HG03571 (cell line): Measurements from ENCODE around the gene SLC39A6.
"Not testable (repeated sequence)": the region's sequence is repeated elsewhere in the genome, so short reads cannot be mapped to it uniquely, and the experiment has no call there.

ENCODE experiments used
- ATAC-seq: cut with Tn5 transposase; IDR thresholded peaks from one replicate; pipeline ENCODE4 v1.9.1; 2021; ENCODE audit not compliant: unreplicated experiment

Gene SLC39A6

DNA sequence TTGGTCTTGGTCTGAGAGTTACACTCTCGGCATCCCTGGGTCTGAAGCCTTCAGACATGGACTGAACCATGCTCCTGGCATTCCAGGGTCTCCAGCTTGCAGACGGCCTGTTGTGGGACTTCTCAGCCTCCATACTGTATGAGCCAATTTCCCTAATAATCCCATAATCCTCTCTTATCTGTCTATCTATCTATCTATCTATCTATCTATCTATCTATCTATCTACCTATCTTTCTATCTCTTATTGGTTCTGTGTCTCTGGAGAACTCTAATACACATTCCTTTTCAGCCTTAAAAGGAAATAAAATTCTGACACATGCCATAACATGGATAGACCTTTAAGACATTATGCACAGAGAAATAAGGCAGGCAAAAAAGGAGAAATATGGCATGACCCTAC lies 24.4 kb downstream of the SLC39A6 start:
- no peak for ATAC-seq

DNA sequence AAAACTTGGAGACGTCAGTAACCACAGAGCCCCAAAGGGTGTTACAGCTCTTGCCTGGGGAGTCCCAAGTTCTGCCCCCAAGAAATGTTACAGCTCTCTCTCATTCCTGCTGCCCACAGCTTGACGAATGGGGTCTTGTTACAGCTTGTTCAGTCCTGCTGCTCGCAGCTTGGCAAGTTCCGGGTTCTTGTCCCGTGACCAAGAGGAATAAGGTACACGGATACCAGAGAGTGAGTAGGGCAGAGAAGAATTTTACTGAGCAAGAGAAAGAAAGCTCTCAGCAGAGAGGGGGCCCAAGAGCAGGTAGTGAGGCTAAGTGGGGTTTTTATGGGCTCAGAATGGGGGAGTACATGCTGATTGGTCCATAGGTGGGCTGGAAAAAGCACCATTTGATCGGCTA lies 27.2 kb downstream of the SLC39A6 start:
- no peak for ATAC-seq

DNA sequence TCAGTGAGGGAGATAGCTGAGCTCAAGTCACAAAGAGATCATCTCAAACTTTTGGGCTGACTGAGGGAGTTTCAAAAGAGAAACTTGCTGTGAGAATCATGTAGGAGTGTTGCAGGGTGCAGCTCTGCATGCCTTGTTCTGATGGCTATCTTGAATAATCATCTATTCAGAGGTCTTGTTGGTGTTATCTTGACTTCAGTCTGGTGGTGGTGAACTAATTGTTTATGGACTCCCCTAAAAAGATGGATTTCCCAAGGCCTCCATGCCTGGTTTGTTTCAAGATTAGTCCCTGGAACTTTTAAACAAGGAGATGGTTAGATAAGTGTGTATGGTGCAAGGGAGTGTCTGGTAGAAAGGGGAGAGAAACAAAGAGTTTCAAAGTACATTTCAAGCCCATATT lies 29.8 kb downstream of the SLC39A6 start:
- no peak for ATAC-seq

DNA sequence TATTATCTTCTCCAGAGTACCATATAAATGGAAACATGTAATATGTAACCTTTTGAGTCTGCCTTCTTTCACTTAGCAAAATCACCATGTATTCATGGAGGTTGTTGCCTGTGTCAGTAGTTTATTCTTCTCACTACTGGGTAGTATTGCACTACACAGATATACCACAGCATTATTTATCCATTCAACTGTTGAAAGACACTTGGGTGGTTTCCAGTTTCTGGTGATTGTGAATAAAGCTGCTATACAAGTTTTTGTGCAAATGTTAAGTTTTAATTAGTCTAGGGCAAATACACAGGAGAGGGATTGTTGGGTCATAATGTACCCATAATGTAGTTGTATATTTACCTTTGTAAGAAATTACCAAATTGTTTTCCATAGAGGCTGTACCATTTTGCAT lies 32.2 kb downstream of the SLC39A6 start:
- no peak for ATAC-seq

DNA sequence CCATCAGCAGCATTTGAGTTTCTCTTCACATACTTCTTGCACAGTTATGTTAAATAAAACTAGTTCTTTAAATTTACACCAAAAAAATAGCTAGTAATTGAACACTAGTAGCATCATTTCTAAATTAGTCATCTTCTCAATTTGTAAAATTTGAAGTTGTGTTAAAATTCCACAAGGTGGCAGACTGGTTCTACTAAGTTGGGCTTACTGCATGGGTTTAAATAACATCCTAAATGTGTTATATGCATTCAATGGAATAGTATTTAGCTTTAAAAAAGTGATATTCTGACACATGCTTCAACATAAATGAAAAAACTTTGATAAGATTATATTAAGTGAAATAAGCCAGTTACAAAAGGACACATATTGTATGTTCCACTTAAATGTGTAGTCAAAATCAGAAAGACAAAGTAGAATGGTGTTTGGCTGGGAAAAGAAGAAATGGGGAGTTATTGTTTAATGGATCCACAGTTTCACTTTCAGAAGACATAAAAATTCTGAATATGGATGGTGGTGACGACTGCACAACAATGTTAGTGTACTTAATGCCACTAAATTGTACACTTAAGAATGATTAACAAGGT lies 33.1 kb downstream of the SLC39A6 start:
- no peak for ATAC-seq

DNA sequence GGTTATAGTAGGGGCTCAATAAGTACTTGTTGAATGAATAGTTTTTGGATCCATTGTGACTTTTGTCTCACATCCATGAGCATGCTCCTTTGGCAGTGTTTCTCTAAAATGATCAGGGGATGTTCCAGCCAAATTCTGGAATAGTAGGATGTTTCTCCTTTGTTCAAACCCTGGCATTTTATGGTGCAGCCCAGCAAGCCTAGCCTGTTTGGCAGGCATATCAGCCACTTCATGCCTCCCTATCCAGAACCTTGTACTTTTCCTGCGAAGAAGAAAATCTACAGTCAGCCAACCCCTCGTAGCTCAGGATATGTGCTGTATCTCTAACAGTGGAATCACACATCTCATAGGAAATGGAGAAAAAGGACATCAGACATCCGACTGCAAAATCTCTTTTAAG lies 34.7 kb downstream of the SLC39A6 start:
- no peak for ATAC-seq

DNA sequence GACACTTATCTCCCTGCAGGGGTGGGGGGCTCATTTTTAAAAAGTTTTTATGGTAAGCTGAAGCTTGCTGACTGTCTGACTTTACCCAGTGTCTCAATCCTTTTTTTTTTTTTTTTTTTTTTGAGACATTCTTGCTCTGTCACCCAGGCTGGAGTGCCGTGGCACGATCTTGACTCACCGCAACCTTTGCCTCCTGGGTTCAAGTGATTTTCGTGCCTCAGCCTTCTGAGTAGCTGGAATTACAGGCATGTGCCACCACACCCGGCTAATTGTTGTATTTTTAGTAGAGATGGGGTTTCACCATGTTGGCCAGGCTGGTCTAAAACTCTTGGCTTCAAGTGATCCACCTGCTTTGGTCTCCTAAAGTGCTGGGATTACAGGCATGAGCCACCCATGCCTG lies 37.0 kb downstream of the SLC39A6 start:
- ATAC-seq, result not testable (repeated sequence)

DNA sequence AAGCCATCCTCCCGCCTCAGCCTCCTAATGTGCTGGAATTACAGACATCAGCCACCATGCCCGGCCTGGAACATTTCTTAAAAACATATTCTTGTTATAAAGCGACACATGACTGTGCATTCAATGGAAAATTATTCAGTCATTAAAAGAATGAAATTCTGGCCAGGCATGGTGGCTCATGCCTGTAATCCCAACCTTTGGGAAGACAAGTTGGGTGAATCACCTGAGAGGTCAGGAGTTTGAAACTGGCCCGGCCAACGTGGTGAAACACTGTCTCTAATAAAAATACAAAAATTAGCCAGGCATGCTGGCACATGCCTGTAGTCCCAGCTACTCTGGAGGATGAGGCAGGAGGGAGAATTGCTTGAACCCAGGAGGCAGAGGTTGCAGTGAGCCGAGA lies 40.1 kb downstream of the SLC39A6 start:
- no peak for ATAC-seq

DNA sequence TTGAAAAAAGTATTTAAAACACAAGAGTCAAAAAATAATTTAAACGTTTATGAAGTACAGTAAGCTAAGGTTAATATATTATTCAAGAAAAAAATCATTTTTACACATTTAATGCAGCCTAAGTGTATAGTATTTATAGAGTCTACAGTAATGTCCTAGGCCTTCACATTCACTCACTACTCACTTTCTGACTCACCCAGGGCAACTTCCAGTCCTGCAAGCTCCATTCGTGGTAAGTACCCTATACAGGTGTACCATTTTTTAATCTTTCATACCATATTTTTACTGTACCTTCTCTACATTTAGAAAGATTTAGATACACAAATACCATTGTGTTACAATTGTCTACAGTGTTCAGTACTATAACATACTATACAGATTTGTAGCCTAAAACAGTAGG lies 40.9 kb downstream of the SLC39A6 start:
- no peak for ATAC-seq

DNA sequence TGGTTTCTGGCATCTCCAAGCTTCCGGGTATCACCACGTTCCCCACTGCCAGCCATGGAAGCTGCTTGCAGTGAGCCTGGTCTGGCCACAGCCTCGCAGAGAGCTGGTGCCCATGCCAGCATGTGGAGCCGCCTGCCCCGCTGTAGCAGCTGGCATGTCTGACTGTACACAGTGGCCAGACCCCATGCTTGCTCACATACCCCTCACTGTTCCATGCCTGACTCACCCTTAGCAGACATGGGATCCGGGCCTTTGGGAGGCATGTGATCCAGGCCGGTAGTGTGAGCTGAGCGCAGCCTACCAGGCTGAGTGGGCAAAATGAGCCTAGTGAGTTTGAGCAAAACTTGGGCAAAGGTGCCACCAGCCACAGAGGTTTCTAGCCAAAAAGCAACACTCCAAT lies 43.0 kb downstream of the SLC39A6 start:
- ATAC-seq, result no peak

DNA sequence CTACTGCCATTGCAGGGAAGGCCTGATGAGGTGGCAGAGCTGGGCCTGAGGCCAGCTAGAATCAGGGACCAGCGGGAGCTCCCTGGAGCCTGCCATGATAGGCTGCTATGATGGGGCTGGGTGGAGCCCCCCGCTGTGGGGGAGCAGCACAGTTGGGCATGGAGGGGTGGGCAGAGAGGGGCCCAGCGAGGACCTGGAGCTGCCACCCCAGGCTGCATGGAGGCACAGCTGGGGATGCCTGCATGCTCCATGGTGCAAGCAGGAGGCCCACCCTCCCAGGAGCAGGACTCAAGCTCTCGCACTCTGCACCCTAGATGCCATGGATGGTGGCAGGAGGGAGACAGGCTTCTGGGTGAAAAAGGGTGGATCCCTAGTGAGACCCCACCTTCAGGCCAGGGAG lies 43.9 kb downstream of the SLC39A6 start:
- ATAC-seq, result no peak

DNA sequence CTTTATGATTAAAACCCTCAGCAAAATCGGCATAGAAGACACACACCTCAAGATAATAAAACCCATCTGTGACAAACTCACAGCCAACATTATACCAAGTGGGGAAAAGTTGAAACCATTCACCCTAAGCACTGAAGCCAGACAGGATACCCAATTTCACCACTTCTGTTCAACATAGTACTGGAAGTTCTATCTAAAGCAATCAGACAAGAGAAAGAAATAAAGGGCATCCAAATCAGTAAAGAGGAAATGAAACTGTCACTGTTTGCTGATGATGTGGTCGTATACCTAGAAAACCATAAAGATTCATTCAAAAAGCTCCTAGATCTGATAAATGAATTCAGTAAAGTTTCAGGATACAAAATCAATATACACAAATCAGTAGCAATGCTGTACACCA lies 45.4 kb downstream of the SLC39A6 start:
- ATAC-seq, result no peak

DNA sequence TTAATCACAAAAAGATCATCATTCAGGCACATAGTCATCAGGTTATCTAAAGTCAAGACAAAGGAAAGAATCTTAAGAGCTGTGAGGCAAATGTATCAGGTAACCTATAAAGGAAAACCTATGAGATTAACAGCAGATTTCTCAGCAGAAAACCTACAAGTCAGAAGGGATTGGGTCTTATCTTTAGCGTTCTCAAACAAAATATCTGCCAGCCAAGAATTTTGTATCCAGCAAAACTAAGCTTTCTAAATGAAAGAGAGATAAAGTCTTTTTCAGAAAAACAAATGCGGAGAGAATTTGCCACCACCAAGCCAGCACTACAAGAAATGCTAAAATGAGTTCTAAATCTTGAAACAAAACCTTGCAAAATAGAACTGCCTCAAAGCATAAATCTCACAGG lies 48.0 kb downstream of the SLC39A6 start:
- not testable (repeated sequence) for ATAC-seq

DNA sequence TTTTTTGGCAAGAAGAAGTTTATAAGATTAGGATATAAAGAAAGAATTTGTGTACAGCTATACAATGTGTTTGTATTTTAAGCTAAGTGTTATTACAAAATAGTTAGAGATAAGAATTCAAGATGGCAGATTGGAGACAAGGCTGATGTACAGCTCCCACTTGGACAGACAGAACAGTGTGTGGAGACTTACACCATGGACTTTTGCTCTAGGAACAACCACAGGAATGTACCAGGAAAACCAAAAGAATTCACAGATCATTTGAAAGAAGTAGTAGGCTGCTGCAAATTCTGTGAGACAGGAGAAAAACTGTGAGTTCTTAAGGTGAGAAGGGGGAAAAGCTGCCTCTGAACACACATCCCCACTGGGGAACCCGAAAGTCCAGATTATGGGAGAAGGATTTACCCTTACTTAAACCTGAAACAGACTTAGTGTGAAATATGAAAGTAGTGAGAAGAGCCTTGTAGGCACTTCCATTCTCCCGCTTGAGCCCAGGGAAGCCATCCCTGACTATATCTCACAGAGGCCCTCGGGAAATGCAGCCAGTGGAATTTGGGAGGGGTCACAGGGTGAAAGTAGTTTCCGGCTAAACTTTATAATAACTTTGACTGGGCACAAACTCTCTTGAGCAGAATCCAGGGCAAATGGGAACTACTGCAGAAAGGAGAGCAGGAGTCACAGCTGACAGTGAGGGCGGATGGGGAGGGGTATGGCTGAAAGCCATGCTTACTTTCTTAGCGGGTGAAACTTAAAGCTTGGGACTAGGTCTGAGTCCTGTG lies 50.2 kb downstream of the SLC39A6 start:
- no peak for ATAC-seq

DNA sequence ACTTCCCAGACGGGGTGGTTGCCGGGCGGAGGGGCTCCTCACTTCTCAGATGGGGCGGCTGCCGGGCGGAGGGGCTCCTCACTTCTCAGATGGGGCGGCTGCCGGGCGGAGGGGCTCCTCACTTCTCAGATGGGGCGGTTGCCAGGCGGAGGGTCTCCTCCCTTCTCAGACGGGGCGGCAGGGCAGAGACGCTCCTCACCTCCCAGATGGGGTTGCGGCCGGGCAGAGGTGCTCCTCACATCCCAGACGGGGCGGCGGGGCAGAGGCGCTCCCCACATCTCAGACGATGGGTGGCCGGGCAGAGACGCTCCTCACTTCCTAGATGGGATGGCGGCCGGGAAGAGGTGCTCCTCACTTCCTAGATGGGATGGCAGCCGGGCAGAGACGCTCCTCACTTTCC lies 51.4 kb downstream of the SLC39A6 start:
- not testable (repeated sequence) for ATAC-seq

DNA sequence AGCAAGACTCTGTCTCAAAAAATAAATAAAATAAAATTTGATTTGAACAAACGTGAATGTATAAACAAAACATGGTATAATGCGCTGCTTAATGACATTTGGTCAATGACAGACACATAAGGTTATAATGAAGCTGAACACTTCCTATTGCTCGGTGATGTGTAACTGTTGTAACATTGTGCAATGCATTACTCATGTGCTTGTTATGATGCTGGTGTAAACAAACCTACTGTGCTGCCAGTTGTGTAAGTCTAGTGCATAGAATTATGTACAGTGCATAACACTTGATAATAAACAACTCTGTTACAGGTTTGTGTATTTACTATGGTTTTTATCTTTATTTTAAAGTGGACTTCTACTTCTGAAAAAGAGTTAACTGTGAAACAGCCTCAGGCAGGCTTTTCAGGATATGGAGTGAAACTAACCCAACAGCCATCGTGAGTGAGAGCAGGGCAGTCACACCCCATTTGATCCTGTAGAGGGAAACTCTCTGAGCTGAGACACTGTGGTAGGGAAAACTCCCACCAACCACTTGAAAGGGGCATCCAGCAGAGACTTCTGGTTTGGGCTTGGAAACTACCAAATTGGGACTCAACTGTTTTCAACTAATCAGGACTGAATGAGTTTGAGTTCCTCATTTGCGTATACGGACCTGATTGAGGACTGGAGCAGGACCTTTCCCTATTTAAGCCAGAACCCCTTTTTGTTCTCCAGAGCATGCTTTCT lies 53.1 kb downstream of the SLC39A6 start:
- no peak for ATAC-seq

DNA sequence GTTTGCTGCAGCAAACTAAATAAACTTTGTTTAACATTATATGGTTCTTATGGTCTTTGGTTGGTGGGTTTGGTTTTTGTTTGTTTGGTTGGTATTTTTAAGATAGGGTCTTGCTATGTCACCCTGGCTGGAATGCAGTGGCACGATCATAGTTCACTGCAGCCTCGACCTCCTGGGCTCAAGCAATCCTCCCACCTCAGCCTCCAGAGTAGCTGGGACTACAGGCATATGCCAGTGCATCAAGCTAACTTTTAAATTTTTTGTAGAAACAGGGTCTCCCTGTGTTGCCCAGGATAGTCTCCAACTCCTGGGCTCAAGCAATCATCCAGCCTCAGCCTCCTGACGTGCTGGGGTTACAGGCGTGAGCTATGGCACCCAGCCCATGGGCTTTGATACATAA lies 54.7 kb downstream of the SLC39A6 start:
- ATAC-seq, result no peak

DNA sequence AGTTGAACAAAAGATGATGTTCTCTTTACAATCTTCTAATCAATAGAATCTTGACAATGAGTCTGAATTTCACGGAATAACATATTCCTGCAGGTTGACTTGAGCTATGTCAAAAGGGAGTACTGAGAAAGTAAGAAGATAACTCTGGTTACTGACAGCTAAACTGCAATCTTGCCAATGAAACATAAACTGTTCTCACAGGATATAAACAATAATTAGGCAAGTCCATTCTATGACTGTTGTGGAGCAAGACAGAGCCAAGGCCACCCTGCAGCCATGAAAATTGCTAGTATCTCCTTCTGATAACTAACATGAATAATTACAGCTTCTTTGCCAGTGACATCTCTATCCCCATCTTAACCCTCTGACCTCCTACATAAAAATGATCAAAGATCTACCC lies 55.5 kb downstream of the SLC39A6 start:
- ATAC-seq, result no peak

DNA sequence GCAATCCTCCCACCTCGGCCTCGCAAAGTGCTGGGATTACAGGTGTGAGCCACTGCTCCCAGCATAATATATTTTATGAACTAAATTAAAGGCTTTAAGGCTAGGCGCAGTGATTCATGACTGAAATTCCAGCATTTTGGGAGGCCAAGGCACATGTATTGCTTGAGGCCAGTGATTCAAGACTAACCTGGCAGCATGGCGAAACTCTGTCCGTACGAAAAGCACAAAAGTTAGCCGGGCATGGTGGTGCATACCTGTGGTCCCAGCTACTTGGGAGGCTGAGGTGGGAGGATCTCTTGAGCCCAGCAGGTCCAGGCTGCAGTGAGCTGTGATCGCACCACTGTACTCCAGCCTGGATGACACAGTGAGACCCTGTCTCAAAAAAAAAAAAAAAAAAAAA lies 56.7 kb downstream of the SLC39A6 start:
- not testable (repeated sequence) for ATAC-seq

DNA sequence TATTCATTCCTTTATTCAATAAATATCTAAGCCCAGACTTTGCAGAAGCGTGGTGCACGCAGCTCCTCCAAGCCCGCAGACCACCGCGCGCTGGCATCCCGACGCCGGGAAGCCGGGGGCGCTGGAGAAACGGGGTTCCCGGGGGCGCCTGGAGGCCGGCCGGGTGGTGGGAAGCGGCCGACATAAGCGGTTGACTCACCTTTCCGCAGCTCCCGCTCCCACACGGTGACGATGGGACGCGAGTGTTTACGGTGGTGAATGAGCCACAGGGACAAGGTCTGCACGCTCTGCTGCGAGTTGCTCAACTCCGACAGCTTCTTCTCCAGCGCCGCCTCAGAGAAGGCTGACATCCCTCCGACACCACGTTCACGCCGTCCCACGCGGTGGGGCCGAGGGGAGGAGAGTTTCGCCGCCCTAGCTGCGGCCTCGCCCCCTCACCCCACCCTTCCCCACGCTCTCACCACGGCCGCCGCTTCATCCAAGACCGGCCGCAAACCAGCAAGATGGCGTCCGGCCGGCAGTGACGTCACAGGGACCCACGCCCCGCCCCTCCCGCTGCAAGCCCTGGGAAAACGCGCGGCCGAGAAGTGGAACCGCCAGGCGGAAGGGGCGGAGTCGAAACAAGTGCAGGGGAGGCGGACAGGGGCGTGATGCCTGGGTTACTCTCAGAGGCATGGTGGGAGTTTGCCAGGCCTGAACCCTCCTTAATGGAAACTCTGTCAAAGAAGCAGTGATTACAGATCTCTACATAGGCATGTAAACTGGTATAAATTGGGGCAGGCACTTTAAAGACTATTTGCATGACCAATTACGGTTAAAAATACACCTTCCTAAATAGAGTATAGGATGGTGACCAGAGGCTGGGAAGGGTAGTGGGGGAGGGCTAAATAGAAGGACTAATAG lies 61.8 kb downstream of the SLC39A6 start, which contains the start of gene RPRD1A:
Gene RPRD1A (minus strand): TSS at position 505 of the 903 bp plus-strand sequence. CDS start 155 bp downstream, at position 350.
- ATAC-seq, result peak; percentile 93

DNA sequence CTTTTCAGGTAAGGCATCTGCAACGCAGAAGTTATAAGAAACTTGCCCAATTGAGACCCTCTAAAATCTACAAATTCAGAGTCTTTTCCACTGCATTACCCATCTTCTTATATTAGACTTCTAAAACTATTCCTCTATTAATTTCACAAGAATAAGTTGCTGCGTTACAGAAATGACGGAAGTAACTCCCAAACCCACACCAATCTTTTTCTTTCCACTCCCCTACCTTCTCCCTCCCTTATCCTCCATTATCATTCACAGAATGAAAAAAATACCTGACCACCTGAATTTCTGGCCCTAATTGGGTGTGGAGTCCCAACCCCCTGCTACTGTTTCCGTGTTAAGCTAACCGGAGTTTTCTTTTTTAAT lies 62.5 kb downstream of the SLC39A6 start:
- peak; percentile 3 for ATAC-seq
